ENCODE results near the gene CDC42EP4. TPM values are rescaled to one million over a fixed set of nuclear protein-coding genes. Genes with fewer than 3 reads are reported as not detected.

The CDC42EP4 gene
- total and polyA plus RNA-seq, 9 of the 15 experiments (the other 6 are each of a cell fraction or from before 2014, with no cell fraction given): 0.65 to 20.8 (median 12.3) TPM

DNA sequence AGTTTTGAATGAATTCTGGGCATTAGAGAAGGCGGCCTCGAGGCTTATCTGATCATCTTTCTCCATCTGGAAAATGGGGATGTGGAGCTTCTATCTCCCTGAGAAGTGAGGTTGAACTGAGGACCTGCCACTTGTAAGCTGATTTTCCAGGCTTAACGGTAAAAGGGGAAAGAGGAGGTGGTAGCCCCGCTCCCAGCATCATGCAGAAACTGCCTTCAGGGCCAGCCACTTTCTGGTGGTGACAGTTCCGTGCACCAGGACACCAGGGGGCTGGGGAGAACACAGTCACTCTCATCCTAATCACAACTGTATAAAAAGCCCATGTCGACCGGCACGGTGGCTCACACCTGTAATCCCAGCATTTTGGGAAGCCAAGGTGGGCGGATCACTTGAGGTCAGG is 29.2 kb downstream of the CDC42EP4 start:
- Histone ChIP-seq H3K9me1 (ENCODE audit: control insufficient read depth, insufficient read depth, low read length) (no peaks in the 10 kb centered on the region), H4K20me1 (replicated peaks; ENCODE audit: control insufficient read depth, insufficient read depth, low read length) (peaks cover 15% of the 10 kb centered on the region), H3K9ac (ENCODE audit: insufficient read depth in 1 of 2, low read depth in 2 of 2, low read length in 2 of 2) (no peak overlapping the region), H3K79me2 (ENCODE audit: control insufficient read depth, insufficient read depth, low read length) (peaks cover 3% of the 10 kb centered on the region; the same call in 1 of the 3 replicates), H3K27ac (ENCODE audit: extremely low read depth, low read depth, low read length) (no peak overlapping the region), H3K4me2 (ENCODE audit: insufficient read depth, low read length) (no peak overlapping the region), H3K27me3 (ENCODE audit: control insufficient read depth in 2 of 2, insufficient read depth in 2 of 2, low read length in 2 of 2) (no peaks in the 10 kb centered on the region; a peak in 1 of 5 replicates), H3K9me3 (replicated peaks; ENCODE audit: control insufficient read depth, insufficient read depth, low read depth, low read length) (no peaks in the 10 kb centered on the region), H3K36me3 (ENCODE audit: control insufficient read depth, insufficient read depth, low read length) (peaks cover 22% of the 10 kb centered on the region; the same call in 2 of the 3 replicates), H2AFZ (ENCODE audit: low read depth, low read length) (no peak overlapping the region), H3K4me1 (replicated peaks in 1 of 2; ENCODE audit: control insufficient read depth in 2 of 2, insufficient read depth in 2 of 2, low read length in 2 of 2) (peaks cover 0 to 31% of the 10 kb centered on the region in 2 experiments; a peak in 4 of 5 replicates), H3K4me3 (no peak overlapping the region)
- ChIA-PET POLR2A (interaction anchor here (1.1 to 1.3 kb wide), 2 partner anchors 16 to 152 kb away, joined by 3 to 4 read pairs; no protein-coding TSS in a partner anchor), CTCF (ENCODE audit: low intra/inter-chr PET ratio) (no interaction called here)
- no peak for ATAC-seq
- TF ChIP-seq ZSCAN29 (IDR thresholded peaks at IDR 0.05) (no peak), PRMT5 (CRISPR knock-in tag; IDR thresholded peaks at IDR 0.05) (no peak), DPF2 (IDR thresholded peaks at IDR 0.05) (no peak), KLF10 (CRISPR knock-in tag; IDR thresholded peaks at IDR 0.05) (no peak), HDAC3 (IDR thresholded peaks at IDR 0.05; ENCODE audit: borderline replicate concordance, partially characterized antibody) (no peak), ARNT (IDR thresholded peaks at IDR 0.05) (no peak), MIER1 (IDR thresholded peaks at IDR 0.05; ENCODE audit: low read depth) (no peak), NCOR1 (IDR thresholded peaks at IDR 0.05) (no peak), FOXA1 (IDR thresholded peaks at IDR 0.05; ENCODE audit: borderline replicate concordance) (no peak), ZNF431 (CRISPR knock-in tag; IDR thresholded peaks at IDR 0.05) (no peak), ETS2 (tag; IDR thresholded peaks at IDR 0.05; ENCODE audit: borderline replicate concordance, poor library complexity, severe bottlenecking) (no peak), ZNF717 (CRISPR knock-in tag; IDR thresholded peaks at IDR 0.05) (no peak), PHF21A (IDR thresholded peaks at IDR 0.05; ENCODE audit: borderline replicate concordance, low read depth) (no peak), MCM5 (IDR thresholded peaks at IDR 0.05; ENCODE audit: low read depth) (no peak)
- TF ChIP-seq, protein P1, sequence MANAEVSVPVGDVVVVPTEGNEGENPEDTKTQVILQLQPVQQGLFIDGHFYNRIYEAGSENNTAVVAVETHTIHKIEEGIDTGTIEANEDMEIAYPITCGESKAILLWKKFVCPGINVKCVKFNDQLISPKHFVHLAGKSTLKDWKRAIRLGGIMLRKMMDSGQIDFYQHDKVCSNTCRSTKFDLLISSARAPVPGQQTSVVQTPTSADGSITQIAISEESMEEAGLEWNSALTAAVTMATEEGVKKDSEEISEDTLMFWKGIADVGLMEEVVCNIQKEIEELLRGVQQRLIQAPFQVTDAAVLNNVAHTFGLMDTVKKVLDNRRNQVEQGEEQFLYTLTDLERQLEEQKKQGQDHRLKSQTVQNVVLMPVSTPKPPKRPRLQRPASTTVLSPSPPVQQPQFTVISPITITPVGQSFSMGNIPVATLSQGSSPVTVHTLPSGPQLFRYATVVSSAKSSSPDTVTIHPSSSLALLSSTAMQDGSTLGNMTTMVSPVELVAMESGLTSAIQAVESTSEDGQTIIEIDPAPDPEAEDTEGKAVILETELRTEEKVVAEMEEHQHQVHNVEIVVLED (CRISPR knock-in tag; IDR thresholded peaks at IDR 0.05): no peak
- TF ChIP-seq, protein P2, sequence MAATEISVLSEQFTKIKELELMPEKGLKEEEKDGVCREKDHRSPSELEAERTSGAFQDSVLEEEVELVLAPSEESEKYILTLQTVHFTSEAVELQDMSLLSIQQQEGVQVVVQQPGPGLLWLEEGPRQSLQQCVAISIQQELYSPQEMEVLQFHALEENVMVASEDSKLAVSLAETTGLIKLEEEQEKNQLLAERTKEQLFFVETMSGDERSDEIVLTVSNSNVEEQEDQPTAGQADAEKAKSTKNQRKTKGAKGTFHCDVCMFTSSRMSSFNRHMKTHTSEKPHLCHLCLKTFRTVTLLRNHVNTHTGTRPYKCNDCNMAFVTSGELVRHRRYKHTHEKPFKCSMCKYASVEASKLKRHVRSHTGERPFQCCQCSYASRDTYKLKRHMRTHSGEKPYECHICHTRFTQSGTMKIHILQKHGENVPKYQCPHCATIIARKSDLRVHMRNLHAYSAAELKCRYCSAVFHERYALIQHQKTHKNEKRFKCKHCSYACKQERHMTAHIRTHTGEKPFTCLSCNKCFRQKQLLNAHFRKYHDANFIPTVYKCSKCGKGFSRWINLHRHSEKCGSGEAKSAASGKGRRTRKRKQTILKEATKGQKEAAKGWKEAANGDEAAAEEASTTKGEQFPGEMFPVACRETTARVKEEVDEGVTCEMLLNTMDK (IDR thresholded peaks at IDR 0.05; ENCODE audit: borderline replicate concordance, insufficient read depth, low read depth, low read length, poor library complexity, severe bottlenecking): no peak
- TF ChIP-seq, protein P3, sequence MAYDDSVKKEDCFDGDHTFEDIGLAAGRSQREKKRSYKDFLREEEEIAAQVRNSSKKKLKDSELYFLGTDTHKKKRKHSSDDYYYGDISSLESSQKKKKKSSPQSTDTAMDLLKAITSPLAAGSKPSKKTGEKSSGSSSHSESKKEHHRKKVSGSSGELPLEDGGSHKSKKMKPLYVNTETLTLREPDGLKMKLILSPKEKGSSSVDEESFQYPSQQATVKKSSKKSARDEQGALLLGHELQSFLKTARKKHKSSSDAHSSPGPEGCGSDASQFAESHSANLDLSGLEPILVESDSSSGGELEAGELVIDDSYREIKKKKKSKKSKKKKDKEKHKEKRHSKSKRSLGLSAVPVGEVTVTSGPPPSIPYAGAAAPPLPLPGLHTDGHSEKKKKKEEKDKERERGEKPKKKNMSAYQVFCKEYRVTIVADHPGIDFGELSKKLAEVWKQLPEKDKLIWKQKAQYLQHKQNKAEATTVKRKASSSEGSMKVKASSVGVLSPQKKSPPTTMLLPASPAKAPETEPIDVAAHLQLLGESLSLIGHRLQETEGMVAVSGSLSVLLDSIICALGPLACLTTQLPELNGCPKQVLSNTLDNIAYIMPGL (CRISPR knock-in tag; IDR thresholded peaks at IDR 0.05): no peak
- TF ChIP-seq, protein P4, sequence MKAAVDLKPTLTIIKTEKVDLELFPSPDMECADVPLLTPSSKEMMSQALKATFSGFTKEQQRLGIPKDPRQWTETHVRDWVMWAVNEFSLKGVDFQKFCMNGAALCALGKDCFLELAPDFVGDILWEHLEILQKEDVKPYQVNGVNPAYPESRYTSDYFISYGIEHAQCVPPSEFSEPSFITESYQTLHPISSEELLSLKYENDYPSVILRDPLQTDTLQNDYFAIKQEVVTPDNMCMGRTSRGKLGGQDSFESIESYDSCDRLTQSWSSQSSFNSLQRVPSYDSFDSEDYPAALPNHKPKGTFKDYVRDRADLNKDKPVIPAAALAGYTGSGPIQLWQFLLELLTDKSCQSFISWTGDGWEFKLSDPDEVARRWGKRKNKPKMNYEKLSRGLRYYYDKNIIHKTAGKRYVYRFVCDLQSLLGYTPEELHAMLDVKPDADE (conservative IDR thresholded peaks at IDR 0.05; ENCODE audit: control insufficient read depth, low read depth, low read length): no peak
- in situ Hi-C loops (cut with MboI) (no loop called here), intact Hi-C loops (cut with micrococcal nuclease) (no loop called here)
- no peak for FAIRE-seq
- no peak for DNase-seq (ENCODE audit: extremely low read depth in 1 of 4, low spot score in 3 of 4)
- no TSS peak for BruUV-seq (replicated peaks)
- WGBS (ENCODE audit: insufficient coverage, low coverage, missing lambda C conversion rate): 62% methylated on average over 9 of the region's 9 CpGs
